Measurements from ENCODE around the gene PRM1. TPM values are rescaled to one million over a fixed set of nuclear protein-coding genes. Genes with fewer than 3 reads are reported as not detected.

The PRM1 gene
- total RNA-seq, 1 donor from 2014 or later: not detected

- no peaks in the 10 kb centered on the region for H3K36me3 Mint-ChIP-seq
- no peaks in the 10 kb centered on the region for H3K27me3 Mint-ChIP-seq (ENCODE audit: low read depth)
- TF ChIP-seq, protein P1, sequence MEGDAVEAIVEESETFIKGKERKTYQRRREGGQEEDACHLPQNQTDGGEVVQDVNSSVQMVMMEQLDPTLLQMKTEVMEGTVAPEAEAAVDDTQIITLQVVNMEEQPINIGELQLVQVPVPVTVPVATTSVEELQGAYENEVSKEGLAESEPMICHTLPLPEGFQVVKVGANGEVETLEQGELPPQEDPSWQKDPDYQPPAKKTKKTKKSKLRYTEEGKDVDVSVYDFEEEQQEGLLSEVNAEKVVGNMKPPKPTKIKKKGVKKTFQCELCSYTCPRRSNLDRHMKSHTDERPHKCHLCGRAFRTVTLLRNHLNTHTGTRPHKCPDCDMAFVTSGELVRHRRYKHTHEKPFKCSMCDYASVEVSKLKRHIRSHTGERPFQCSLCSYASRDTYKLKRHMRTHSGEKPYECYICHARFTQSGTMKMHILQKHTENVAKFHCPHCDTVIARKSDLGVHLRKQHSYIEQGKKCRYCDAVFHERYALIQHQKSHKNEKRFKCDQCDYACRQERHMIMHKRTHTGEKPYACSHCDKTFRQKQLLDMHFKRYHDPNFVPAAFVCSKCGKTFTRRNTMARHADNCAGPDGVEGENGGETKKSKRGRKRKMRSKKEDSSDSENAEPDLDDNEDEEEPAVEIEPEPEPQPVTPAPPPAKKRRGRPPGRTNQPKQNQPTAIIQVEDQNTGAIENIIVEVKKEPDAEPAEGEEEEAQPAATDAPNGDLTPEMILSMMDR (IDR thresholded peaks at IDR 0.05; ENCODE audit: unreplicated experiment): no peak
- H3K4me1 Mint-ChIP-seq: peaks cover 22% of the 10 kb centered on the region
- no peaks in the 10 kb centered on the region for H3K9me3 Mint-ChIP-seq
- no peak overlapping the region for H3K27ac Mint-ChIP-seq
- no peak for DNase-seq (ENCODE audit: low spot score in 2 of 2, unreplicated experiment in 2 of 2)
- no peak overlapping the region for H3K4me3 Mint-ChIP-seq
Observed at GRCh38 chr16:11252482-11252931, 28.6 kb downstream of the PRM1 start.

- TF ChIP-seq, protein P1 (IDR thresholded peaks at IDR 0.05; ENCODE audit: unreplicated experiment): no peak
- Mint-ChIP-seq H3K27me3 (ENCODE audit: low read depth) (no peaks in the 10 kb centered on the region), H3K4me1 (peaks cover 17% of the 10 kb centered on the region), H3K27ac (peak overlapping the region; percentile 24), H3K4me3 (no peak overlapping the region), H3K36me3 (no peaks in the 10 kb centered on the region), H3K9me3 (no peaks in the 10 kb centered on the region)
- no peak for DNase-seq (ENCODE audit: low spot score in 2 of 2, unreplicated experiment in 2 of 2)
Observed at GRCh38 chr16:11251525-11252481, 29.3 kb downstream of the PRM1 start.

- H3K9me3 Mint-ChIP-seq: no peaks in the 10 kb centered on the region
- TF ChIP-seq, protein P1 (IDR thresholded peaks at IDR 0.05; ENCODE audit: unreplicated experiment): no peak
- H3K4me3 Mint-ChIP-seq: no peak overlapping the region
- no peaks in the 10 kb centered on the region for H3K27me3 Mint-ChIP-seq (ENCODE audit: low read depth)
- no peaks in the 10 kb centered on the region for H3K36me3 Mint-ChIP-seq
- H3K4me1 Mint-ChIP-seq: peaks cover 14% of the 10 kb centered on the region
- H3K27ac Mint-ChIP-seq: no peak overlapping the region
- DNase-seq (ENCODE audit: low spot score in 2 of 2, unreplicated experiment in 2 of 2): no peak
Observed at GRCh38 chr16:11250786-11251524, 30.2 kb downstream of the PRM1 start.

DNA sequence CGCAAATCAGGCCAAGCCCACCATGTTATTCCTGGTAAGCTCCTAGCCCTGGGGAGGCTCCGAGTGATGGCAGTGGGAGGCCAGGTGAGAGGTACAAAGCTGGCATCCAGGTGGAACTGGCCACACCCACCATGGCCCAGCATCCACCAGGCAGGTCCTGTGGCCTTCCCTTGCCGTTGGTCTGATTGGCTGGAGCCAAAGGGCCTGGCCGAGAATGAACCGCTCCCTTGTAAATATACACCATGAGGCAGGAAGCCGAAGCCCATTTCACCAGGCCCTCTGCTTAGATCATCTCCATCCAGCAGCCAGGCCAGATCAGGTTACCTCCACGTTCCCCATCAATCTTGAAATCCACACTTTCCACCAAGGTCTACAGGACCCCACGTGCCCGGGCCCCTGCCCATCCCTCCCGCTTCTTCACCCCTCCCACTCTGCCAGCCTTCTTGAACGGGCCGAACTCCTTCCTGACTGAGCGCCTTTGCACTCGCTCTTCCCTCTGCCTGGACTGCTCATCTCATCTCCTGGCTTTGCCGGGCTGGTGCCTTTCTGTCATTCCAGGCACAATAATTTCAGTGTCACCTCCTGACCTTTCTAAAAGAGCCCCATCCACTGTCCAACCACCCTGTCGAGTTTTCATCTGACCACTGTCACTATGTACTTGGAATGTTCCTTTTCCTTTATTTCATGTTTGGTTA is 30.9 kb downstream of the PRM1 start:
- DNase-seq (ENCODE audit: low spot score in 2 of 2, unreplicated experiment in 2 of 2): no peak
- no peak overlapping the region for H3K27ac Mint-ChIP-seq
- H3K27me3 Mint-ChIP-seq (ENCODE audit: low read depth): no peaks in the 10 kb centered on the region
- TF ChIP-seq, protein P1 (IDR thresholded peaks at IDR 0.05; ENCODE audit: unreplicated experiment): no peak
- H3K9me3 Mint-ChIP-seq: no peaks in the 10 kb centered on the region
- no peaks in the 10 kb centered on the region for H3K36me3 Mint-ChIP-seq
- no peak overlapping the region for H3K4me3 Mint-ChIP-seq
- H3K4me1 Mint-ChIP-seq: peaks cover 14% of the 10 kb centered on the region

GRCh38 chr16:11249233-11250061 is 31.7 kb downstream of the PRM1 start:
- DNase-seq (ENCODE audit: low spot score in 2 of 2, unreplicated experiment in 2 of 2): no peak
- H3K4me3 Mint-ChIP-seq: no peak overlapping the region
- H3K27me3 Mint-ChIP-seq (ENCODE audit: low read depth): no peaks in the 10 kb centered on the region
- peaks cover 14% of the 10 kb centered on the region for H3K4me1 Mint-ChIP-seq
- H3K36me3 Mint-ChIP-seq: no peaks in the 10 kb centered on the region
- no peak overlapping the region for H3K27ac Mint-ChIP-seq
- TF ChIP-seq, protein P1 (IDR thresholded peaks at IDR 0.05; ENCODE audit: unreplicated experiment): no peak
- no peaks in the 10 kb centered on the region for H3K9me3 Mint-ChIP-seq

Measured in mesothelial cell of epicardium (in vitro differentiated cells).